SJSA1 (cell line): ENCODE results near the gene OLFM2. TPM values are rescaled to one million over a fixed set of nuclear protein-coding genes. Genes with fewer than 3 reads are reported as not detected.

Experiments
- DNase-seq, 2 experiments: peaks; one replicate each; pipeline ENCODE4 v3.0.0-alpha.2; 2015 to 2020; ENCODE audit warnings: low spot score in 2 of 2, low read depth in 1 of 2
- H3K27ac ChIP-seq: fragments of 250-450 bp; sonication (Bioruptor Pico); 2 replicates; pipeline ENCODE4 v1.5.1; 2020; ENCODE audit warnings: mild to moderate bottlenecking, moderate library complexity
- H3K27me3 ChIP-seq: fragments of 250-450 bp; sonication (Bioruptor Pico); replicated peaks from 2 replicates; pipeline ENCODE4 v1.5.1; 2020; ENCODE audit warnings: mild to moderate bottlenecking, moderate library complexity
- H3K36me3 ChIP-seq: fragments of 250-450 bp; sonication (Bioruptor Pico); 2 replicates; pipeline ENCODE4 v1.5.1; 2020; ENCODE audit warnings: mild to moderate bottlenecking
- H3K4me1 ChIP-seq: fragments of 250-450 bp; sonication (Bioruptor Pico); replicated peaks from 2 replicates; pipeline ENCODE4 v1.6.1; 2021; ENCODE audit warnings: mild to moderate bottlenecking
- H3K4me3 ChIP-seq: fragments of 250-450 bp; sonication (Bioruptor Pico); 2 replicates; pipeline ENCODE4 v1.5.1; 2020; ENCODE audit warnings: mild to moderate bottlenecking
- H3K9me3 ChIP-seq: fragments of 250-450 bp; sonication (Bioruptor Pico); replicated peaks from 2 replicates; pipeline ENCODE4 v1.5.1; 2020; ENCODE audit warnings: mild to moderate bottlenecking
- total RNA-seq: library from RNA; depleted of rRNA; stranded (reverse); fragments of >200 nt; shearing (Covaris generic); gene quantifications from 2 replicates; pipeline ENCODE4 v1.2.3, GENCODE V29; 2014

Gene OLFM2
- total RNA-seq, 1 experiment from 2014 or later = 0.11 TPM

GRCh38 chr19:9910625-9911024 lies 25.7 kb downstream of the OLFM2 start:
- DNase-seq = no peak
- Histone ChIP-seq H3K27ac (no peak overlapping the region), H3K9me3 (no peaks in the 10 kb centered on the region), H3K4me3 (no peak overlapping the region), H3K4me1 (peaks cover 10% of the 10 kb centered on the region), H3K36me3 (no peaks in the 10 kb centered on the region), H3K27me3 (peaks cover 20% of the 10 kb centered on the region)

DNA sequence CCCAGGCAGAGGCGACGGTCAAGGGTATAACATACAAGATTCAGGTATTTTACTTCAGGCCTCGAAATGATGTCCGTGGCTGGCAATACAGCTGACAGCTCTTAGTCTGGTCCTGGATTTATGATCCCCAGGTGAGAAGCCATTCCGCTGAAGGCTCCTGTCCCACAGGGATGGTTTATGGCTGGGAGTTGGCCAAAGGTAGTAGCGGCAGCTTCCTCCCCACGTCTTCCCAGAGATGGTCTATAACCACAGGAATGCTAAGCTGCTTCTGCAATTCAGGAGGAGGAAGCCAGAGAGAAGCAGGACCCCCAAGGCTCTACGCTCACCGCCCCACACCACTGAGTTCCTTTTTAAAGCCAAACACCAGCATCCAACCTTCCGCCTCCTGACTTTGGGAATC lies 27.1 kb downstream of the OLFM2 start:
- no peaks in the 10 kb centered on the region for H3K36me3 ChIP-seq
- H3K9me3 ChIP-seq = no peaks in the 10 kb centered on the region
- H3K4me1 ChIP-seq = peaks cover 3% of the 10 kb centered on the region
- no peak for DNase-seq
- H3K27me3 ChIP-seq = peaks cover 19% of the 10 kb centered on the region
- no peak overlapping the region for H3K27ac ChIP-seq
- no peak overlapping the region for H3K4me3 ChIP-seq

DNA sequence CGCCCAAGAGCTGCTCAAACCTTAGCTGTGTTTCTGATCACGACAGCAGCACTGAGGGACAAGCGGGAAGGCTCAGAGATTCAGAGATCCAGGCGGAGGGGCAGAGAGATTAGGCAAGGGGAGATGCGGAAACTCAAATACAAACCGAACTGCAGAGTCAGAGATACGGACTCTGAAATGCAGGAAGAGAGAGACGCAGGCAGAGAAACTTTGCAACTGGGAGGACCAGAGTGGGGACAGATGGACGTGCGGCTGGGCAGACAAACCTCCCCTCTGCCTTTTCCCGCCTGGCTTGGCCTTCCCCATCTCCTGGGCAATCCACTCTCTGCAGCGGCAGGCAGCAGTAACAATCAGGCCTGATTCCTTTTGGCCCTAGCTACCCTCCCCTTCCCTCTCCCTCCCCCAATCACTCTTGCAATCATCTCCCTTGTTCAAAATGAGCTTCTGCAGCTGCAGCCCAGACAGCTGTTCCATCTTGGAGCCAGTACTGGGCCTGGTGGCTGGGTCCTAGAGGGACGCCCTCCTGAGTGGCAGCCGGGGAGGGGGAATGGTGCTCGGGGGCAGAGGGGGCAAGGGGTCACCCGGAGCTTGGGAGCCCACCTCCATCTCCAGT lies 29.7 kb downstream of the OLFM2 start:
- peaks cover 3% of the 10 kb centered on the region for H3K27me3 ChIP-seq
- no peak overlapping the region for H3K4me3 ChIP-seq
- H3K4me1 ChIP-seq = no peaks in the 10 kb centered on the region
- no peak for DNase-seq
- H3K27ac ChIP-seq = no peak overlapping the region
- no peaks in the 10 kb centered on the region for H3K36me3 ChIP-seq
- no peaks in the 10 kb centered on the region for H3K9me3 ChIP-seq

DNA sequence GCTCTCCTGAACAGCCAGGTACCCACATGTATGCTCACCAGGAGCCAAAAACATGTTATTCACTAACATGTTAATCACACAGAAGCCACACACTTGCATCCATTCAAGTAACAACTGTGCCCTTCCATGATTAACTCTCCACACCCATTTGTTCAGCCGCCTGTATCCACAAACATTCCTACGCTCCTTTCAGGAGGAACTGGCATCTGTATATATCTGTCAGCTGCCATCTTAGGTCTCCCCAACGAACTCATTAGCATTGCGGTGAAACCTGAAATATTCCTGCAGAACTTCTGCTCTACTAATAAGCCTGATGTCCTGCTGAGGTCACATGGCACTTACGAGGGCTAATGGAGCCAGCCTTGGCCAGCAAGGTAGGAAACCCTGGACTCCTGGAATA lies 33.0 kb downstream of the OLFM2 start:
- DNase-seq = no peak
- Histone ChIP-seq H3K36me3 (no peaks in the 10 kb centered on the region), H3K4me1 (no peaks in the 10 kb centered on the region), H3K4me3 (no peak overlapping the region), H3K9me3 (no peaks in the 10 kb centered on the region), H3K27ac (no peak overlapping the region), H3K27me3 (no peaks in the 10 kb centered on the region)

DNA sequence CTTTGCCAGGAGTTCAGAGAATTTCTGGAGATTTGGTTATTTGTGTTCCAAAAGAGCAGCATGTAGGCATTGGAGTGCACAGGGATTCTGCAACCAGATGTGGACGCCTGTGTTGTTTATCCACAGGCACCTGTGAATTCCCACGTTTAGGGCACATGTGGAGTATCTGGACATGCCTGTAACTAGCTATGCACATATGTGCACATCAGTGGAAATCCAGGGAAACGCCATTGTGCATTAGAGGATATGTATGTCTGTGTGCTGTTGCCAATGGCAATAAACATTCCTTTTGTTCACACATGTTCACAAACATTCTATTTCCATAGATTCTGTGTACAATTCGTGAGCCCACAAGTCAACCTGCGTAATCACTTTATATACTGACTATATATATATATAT lies 34.7 kb downstream of the OLFM2 start:
- no peaks in the 10 kb centered on the region for H3K9me3 ChIP-seq
- H3K27ac ChIP-seq = no peak overlapping the region
- no peak overlapping the region for H3K4me3 ChIP-seq
- H3K27me3 ChIP-seq = no peaks in the 10 kb centered on the region
- H3K36me3 ChIP-seq = no peaks in the 10 kb centered on the region
- DNase-seq = no peak
- H3K4me1 ChIP-seq = no peaks in the 10 kb centered on the region

GRCh38 chr19:9901020-9901419 lies 35.3 kb downstream of the OLFM2 start:
- H3K36me3 ChIP-seq = no peaks in the 10 kb centered on the region
- H3K27me3 ChIP-seq = no peaks in the 10 kb centered on the region
- no peaks in the 10 kb centered on the region for H3K4me1 ChIP-seq
- H3K4me3 ChIP-seq = no peak overlapping the region
- no peak overlapping the region for H3K27ac ChIP-seq
- no peak for DNase-seq
- H3K9me3 ChIP-seq = no peaks in the 10 kb centered on the region

GRCh38 chr19:9891609-9892373 lies 44.5 kb downstream of the OLFM2 start:
- no peak for DNase-seq
- Histone ChIP-seq H3K27me3 (no peaks in the 10 kb centered on the region), H3K4me3 (no peak overlapping the region), H3K9me3 (no peaks in the 10 kb centered on the region), H3K36me3 (no peaks in the 10 kb centered on the region), H3K4me1 (no peaks in the 10 kb centered on the region), H3K27ac (no peak overlapping the region)

GRCh38 chr19:9885077-9885552 lies 51.2 kb downstream of the OLFM2 start:
- no peak for DNase-seq
- H3K27ac ChIP-seq = no peak overlapping the region
- no peak overlapping the region for H3K4me3 ChIP-seq
- H3K9me3 ChIP-seq = no peaks in the 10 kb centered on the region
- no peaks in the 10 kb centered on the region for H3K36me3 ChIP-seq
- H3K4me1 ChIP-seq = no peaks in the 10 kb centered on the region
- H3K27me3 ChIP-seq = 0 out of 2 replicates have a peak, but pooled peaks cover 7% of the 10 kb centered on the region

- Histone ChIP-seq H3K4me1 (no peaks in the 10 kb centered on the region), H3K27ac (no peak overlapping the region), H3K27me3 (0 out of 2 replicates have a peak, but pooled peaks cover 7% of the 10 kb centered on the region), H3K36me3 (no peaks in the 10 kb centered on the region), H3K4me3 (no peak overlapping the region), H3K9me3 (no peaks in the 10 kb centered on the region)
- DNase-seq = no peak
These were observed 52.6 kb downstream of the OLFM2 start for GRCh38 chr19:9883764-9884163.

DNA sequence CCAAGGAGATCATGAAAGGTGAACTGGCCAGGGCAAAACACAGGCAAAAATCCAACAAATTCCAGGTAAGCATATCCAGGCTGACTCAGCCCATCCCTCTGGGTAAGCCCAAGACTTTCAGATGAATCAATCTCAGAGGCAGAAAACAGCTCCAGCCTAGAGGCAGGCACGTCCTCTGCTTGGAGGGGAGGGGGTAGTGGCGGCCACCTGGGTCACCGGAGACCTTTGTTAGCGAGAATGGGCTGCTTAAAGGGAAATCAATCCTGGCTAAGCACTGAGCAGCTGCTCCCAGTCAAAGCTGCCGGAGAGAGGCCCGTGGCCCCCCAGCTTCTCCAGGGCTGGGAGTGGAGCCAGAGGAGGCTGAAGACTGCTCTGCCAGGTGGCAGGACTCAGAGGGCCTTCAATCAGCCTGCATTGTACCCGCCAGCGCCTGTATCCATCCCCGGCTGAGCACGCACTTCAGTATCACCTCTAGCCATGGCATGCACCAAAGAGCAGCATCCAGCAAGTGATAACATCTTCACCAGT lies 53.0 kb downstream of the OLFM2 start:
- Histone ChIP-seq H3K9me3 (no peaks in the 10 kb centered on the region), H3K4me3 (no peak overlapping the region), H3K36me3 (no peaks in the 10 kb centered on the region), H3K4me1 (no peaks in the 10 kb centered on the region), H3K27me3 (0 out of 2 replicates have a peak, but pooled peaks cover 7% of the 10 kb centered on the region), H3K27ac (no peak overlapping the region)
- DNase-seq = no peak

GRCh38 chr19:9881720-9882119 lies 54.6 kb downstream of the OLFM2 start:
- H3K9me3 ChIP-seq = no peaks in the 10 kb centered on the region
- no peak for DNase-seq
- H3K36me3 ChIP-seq = no peaks in the 10 kb centered on the region
- no peaks in the 10 kb centered on the region for H3K4me1 ChIP-seq
- H3K27me3 ChIP-seq = 0 out of 2 replicates have a peak, but pooled peaks cover 7% of the 10 kb centered on the region
- no peak overlapping the region for H3K4me3 ChIP-seq
- H3K27ac ChIP-seq = no peak overlapping the region

- Histone ChIP-seq H3K4me3 (no peak overlapping the region), H3K27ac (no peak overlapping the region), H3K9me3 (0 out of 2 replicates have a peak, but pooled peaks cover 2% of the 10 kb centered on the region), H3K36me3 (no peaks in the 10 kb centered on the region), H3K27me3 (no peaks in the 10 kb centered on the region), H3K4me1 (no peaks in the 10 kb centered on the region)
- DNase-seq = no peak
These were observed 57.7 kb downstream of the OLFM2 start for GRCh38 chr19:9878511-9879196.

DNA sequence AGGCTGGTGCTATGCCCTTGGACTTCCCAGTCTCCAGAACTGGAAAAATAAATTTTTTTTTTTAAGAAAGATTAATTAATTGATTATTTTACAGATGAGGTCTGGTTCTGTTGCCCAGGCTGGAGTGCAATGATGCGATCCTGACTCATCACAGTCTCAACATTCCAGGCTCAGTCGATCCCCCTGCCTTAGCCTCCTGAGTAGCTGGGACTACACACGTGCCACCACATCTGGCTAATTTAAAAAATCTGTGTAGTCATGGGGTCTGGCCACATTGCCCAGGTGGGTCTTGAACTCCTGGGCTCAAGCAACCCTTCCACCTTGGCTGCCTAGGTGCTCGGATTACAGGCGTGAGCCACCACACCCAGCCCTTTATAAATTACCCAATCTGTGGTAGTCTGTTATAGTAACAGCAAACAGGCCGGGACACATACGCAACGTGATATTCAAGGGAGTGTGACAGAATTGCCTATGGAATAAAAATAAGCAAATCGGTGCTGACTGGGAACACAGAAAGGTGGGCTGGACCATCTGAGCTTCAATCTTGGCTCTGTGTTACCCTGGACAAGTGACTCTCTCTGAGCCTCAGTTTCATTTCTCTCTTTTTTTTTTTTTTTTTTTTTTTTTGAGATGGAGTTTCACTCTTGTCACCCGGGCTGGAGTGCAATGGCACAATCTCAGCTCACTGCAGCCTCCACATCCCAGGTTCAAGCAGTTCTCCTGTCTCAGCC lies 58.4 kb downstream of the OLFM2 start:
- H3K27me3 ChIP-seq = no peaks in the 10 kb centered on the region
- H3K4me3 ChIP-seq = no peak overlapping the region

More for the DNA sequence above, 58.4 kb downstream of the OLFM2 start:
- no peak for DNase-seq
- Histone ChIP-seq H3K27ac (no peak overlapping the region), H3K36me3 (no peaks in the 10 kb centered on the region), H3K9me3 (0 out of 2 replicates have a peak, but pooled peaks cover 2% of the 10 kb centered on the region), H3K4me1 (no peaks in the 10 kb centered on the region)
